Retinal pigment epithelial cell (primary cell): ENCODE results near the gene SETDB2.

Source experiments
- DNase-seq: peaks from one replicate; pipeline ENCODE4 v3.0.0-alpha.2; 2010; ENCODE audit warnings: low read depth
- H3K4me3 ChIP-seq: 2 replicates; pipeline ENCODE4 v1.5.1; 2011; ENCODE audit warnings: mild to moderate bottlenecking, low read length, control low read depth, moderate library complexity
- TF ChIP-seq, protein P1 (sequence below): conservative IDR thresholded peaks from 2 replicates; pipeline ENCODE4 v1.5.1; 2011; ENCODE audit warnings: low read depth, low read length, control low read depth, inconsistent platforms

Gene SETDB2

GRCh38 chr13:49428041-49428763, 15.9 kb upstream of the SETDB2 start:
- no peak overlapping the region for H3K4me3 ChIP-seq
- TF ChIP-seq, protein P1, sequence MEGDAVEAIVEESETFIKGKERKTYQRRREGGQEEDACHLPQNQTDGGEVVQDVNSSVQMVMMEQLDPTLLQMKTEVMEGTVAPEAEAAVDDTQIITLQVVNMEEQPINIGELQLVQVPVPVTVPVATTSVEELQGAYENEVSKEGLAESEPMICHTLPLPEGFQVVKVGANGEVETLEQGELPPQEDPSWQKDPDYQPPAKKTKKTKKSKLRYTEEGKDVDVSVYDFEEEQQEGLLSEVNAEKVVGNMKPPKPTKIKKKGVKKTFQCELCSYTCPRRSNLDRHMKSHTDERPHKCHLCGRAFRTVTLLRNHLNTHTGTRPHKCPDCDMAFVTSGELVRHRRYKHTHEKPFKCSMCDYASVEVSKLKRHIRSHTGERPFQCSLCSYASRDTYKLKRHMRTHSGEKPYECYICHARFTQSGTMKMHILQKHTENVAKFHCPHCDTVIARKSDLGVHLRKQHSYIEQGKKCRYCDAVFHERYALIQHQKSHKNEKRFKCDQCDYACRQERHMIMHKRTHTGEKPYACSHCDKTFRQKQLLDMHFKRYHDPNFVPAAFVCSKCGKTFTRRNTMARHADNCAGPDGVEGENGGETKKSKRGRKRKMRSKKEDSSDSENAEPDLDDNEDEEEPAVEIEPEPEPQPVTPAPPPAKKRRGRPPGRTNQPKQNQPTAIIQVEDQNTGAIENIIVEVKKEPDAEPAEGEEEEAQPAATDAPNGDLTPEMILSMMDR = no peak
- no peak for DNase-seq

DNA sequence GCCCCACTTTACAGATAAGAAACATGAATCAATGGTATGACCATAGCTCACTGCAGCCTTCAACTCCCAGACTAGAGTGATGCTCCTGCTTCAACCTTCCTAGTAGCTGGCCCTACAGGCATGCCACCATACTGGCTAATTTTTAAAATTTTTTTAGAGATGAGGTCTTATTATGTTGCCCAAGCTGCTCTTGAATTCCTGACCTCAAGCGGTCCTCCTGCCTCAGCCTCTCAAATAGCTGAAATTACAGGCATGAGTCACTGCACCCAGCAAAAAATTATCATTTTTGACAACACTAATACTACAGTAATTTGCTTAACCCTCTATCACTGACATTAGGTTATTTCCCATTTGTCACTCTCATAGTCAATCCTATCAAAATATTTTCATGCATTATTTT, 15.0 kb upstream of the SETDB2 start:
- TF ChIP-seq, protein P1 = no peak
- DNase-seq = no peak

GRCh38 chr13:49435992-49436391, 8.1 kb upstream of the SETDB2 start:
- TF ChIP-seq, protein P1 = no peak
- DNase-seq = no peak
- no peak overlapping the region for H3K4me3 ChIP-seq

More for the DNA sequence above, 15.0 kb upstream of the SETDB2 start:
- no peak overlapping the region for H3K4me3 ChIP-seq

- no peak for DNase-seq
- no peak overlapping the region for H3K4me3 ChIP-seq
- TF ChIP-seq, protein P1 = no peak
Measured at GRCh38 chr13:49436890-49437289, 7.2 kb upstream of the SETDB2 start.

GRCh38 chr13:49437705-49438104, 6.4 kb upstream of the SETDB2 start:
- no peak overlapping the region for H3K4me3 ChIP-seq
- DNase-seq = no peak
- TF ChIP-seq, protein P1 = no peak

DNA sequence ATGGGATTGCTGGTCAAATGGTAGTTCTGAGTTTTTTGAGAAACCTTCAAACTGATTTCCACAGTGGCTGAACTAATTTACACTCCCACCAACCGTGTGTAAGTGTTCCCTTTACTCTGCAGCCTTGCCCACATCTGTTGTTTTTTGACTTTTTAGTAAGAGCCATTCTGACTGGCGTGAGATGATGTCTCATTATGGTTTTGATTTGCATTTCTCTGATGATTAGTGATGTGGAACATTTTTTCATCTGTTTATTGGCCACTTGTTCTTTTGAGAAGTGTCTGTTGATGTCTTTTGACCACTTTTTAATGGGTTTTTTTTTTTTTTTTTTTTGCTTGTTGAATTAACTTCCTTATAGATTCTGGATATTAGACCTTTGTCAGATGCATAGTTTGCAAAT, 4.5 kb upstream of the SETDB2 start:
- DNase-seq = no peak
- TF ChIP-seq, protein P1 = no peak
- no peak overlapping the region for H3K4me3 ChIP-seq

DNA sequence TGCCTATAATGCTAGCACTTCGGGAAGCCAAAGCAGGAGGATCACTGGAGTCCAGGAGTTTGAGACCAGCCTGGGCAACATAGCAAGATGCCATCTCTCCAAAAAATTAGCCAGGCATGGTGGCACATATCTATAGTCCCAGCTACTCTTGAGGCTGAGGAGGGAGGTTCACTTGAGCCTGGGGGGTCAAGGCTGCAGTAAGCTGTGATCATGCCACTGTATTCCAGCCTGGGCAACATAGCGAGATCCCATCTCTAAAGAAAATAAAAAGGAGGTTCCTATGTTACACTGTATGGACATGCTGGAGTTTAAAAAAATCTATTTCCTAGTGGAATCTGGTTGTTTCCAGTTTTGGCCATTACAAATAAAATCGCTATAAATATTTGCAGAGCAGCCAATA, 2.8 kb upstream of the SETDB2 start:
- H3K4me3 ChIP-seq = no peak overlapping the region
- DNase-seq = no peak
- TF ChIP-seq, protein P1 = no peak
